Astrocyte (in vitro differentiated cells and primary cell): ENCODE measurements around the gene ITPK1. TPM values are rescaled to one million over a fixed set of nuclear protein-coding genes. Genes with fewer than 3 reads are reported as not detected.

ENCODE experiments used
- DNase-seq: peaks from one replicate; pipeline ENCODE4 v3.0.0-alpha.2; 2010; ENCODE audit warnings: low read depth
- FAIRE-seq: peaks from 2 replicates; lab custom pipeline; 2011; peaks lifted over from hg19 to GRCh38; lab: Jason Lieb, UNC
- H2AFZ ChIP-seq: 2 replicates; pipeline ENCODE4 v1.6.0; 2012; ENCODE audit warnings: low read depth, low read length, inconsistent platforms
- H3K27ac ChIP-seq: 2 replicates; pipeline ENCODE4 v1.5.1; 2011; ENCODE audit warnings: low read depth, low read length, inconsistent platforms
- H3K27me3 ChIP-seq: 2 replicates; pipeline ENCODE4 v1.6.0; 2011; ENCODE audit warnings: low read length, inconsistent platforms; ENCODE audit not compliant: insufficient read depth
- H3K36me3 ChIP-seq: 2 replicates; pipeline ENCODE4 v1.5.1; 2011; ENCODE audit warnings: low read length, inconsistent platforms; ENCODE audit not compliant: insufficient read depth
- H3K4me1 ChIP-seq: 2 replicates; pipeline ENCODE4 v1.5.1; 2011; ENCODE audit warnings: low read length, inconsistent platforms; ENCODE audit not compliant: insufficient read depth
- H3K4me2 ChIP-seq: 2 replicates; pipeline ENCODE4 v1.6.0; 2012; ENCODE audit warnings: low read length, inconsistent platforms
- H3K4me3 ChIP-seq: 2 replicates; pipeline ENCODE4 v1.5.1; 2011; ENCODE audit warnings: low read depth, mild to moderate bottlenecking, low read length, inconsistent platforms; ENCODE audit not compliant: insufficient read depth
- H3K79me2 ChIP-seq: 2 replicates; pipeline ENCODE4 v1.6.0; 2012; ENCODE audit warnings: mild to moderate bottlenecking, low read length, inconsistent platforms; ENCODE audit not compliant: insufficient read depth
- H3K9ac ChIP-seq: 2 replicates; pipeline ENCODE4 v1.6.0; 2012; ENCODE audit warnings: mild to moderate bottlenecking, low read length, inconsistent platforms
- H3K9me3 ChIP-seq: 2 replicates; pipeline ENCODE4 v1.5.1; 2012; ENCODE audit warnings: low read depth, mild to moderate bottlenecking, low read length, inconsistent platforms; ENCODE audit not compliant: insufficient read depth
- H4K20me1 ChIP-seq: 2 replicates; pipeline ENCODE4 v1.6.0; 2012; ENCODE audit warnings: low read length, inconsistent platforms; ENCODE audit not compliant: insufficient read depth
- H3K27ac Mint-ChIP-seq: one replicate; pipeline ENCODE4 v1.8.0; 2021; ENCODE audit warnings: mild to moderate bottlenecking, mixed read lengths; ENCODE audit not compliant: unreplicated experiment
- H3K27me3 Mint-ChIP-seq: one replicate; pipeline ENCODE4 v1.8.0; 2021; ENCODE audit warnings: low read depth, mixed read lengths; ENCODE audit not compliant: unreplicated experiment
- H3K36me3 Mint-ChIP-seq: one replicate; pipeline ENCODE4 v1.8.0; 2021; ENCODE audit warnings: low read depth, mixed read lengths; ENCODE audit not compliant: unreplicated experiment
- H3K4me1 Mint-ChIP-seq: one replicate; pipeline ENCODE4 v1.8.0; 2021; ENCODE audit warnings: low read depth, mixed read lengths; ENCODE audit not compliant: unreplicated experiment
- H3K4me3 Mint-ChIP-seq: one replicate; pipeline ENCODE4 v1.8.0; 2021; ENCODE audit warnings: mild to moderate bottlenecking, moderate library complexity, mixed read lengths; ENCODE audit not compliant: unreplicated experiment
- H3K9me3 Mint-ChIP-seq: one replicate; pipeline ENCODE4 v1.8.0; 2021; ENCODE audit warnings: mild to moderate bottlenecking, mixed read lengths; ENCODE audit not compliant: unreplicated experiment
- CTCF ChIP-seq: IDR thresholded peaks from 2 replicates; pipeline ENCODE4 v1.5.1; 2011; ENCODE audit warnings: low read depth, mild to moderate bottlenecking, inconsistent platforms, low read length, moderate library complexity; ENCODE audit not compliant: insufficient read depth
- EZH2 ChIP-seq: IDR thresholded peaks from 2 replicates; pipeline ENCODE4 v1.6.1; 2012; ENCODE audit warnings: mild to moderate bottlenecking, low read length, inconsistent platforms; ENCODE audit not compliant: insufficient read depth
- total RNA-seq: library from RNA; stranded (reverse); gene quantifications from 2 replicates; pipeline ENCODE4 v1.2.1, GENCODE V29; 2021

Gene ITPK1
- total RNA-seq, 1 donor from 2014 or later = 13.0 TPM

GRCh38 chr14:93002851-93003298, 112.8 kb downstream of the ITPK1 start:
- Histone ChIP-seq H3K9me3 (no peaks in the 10 kb centered on the region), H3K36me3 (no peaks in the 10 kb centered on the region), H2AFZ (no peak overlapping the region), H3K79me2 (no peaks in the 10 kb centered on the region), H3K4me3 (no peak overlapping the region), H3K4me2 (no peak overlapping the region), H3K9ac (no peak overlapping the region), H3K27me3 (peaks cover 3% of the 10 kb centered on the region), H3K4me1 (peaks cover 25% of the 10 kb centered on the region), H4K20me1 (peaks cover 41% of the 10 kb centered on the region), H3K27ac (no peak overlapping the region)
- no peaks in the 10 kb centered on the region for H3K36me3 Mint-ChIP-seq
- peaks cover 16% of the 10 kb centered on the region for H3K27me3 Mint-ChIP-seq
- H3K9me3 Mint-ChIP-seq = no peaks in the 10 kb centered on the region
- TF ChIP-seq CTCF (no peak), EZH2 (no peak)
- no peak overlapping the region for H3K27ac Mint-ChIP-seq
- FAIRE-seq (no peak), DNase-seq (no peak)
- no peak overlapping the region for H3K4me3 Mint-ChIP-seq
- peaks cover 19% of the 10 kb centered on the region for H3K4me1 Mint-ChIP-seq

GRCh38 chr14:93002049-93002448, 113.7 kb downstream of the ITPK1 start:
- Mint-ChIP-seq H3K27me3 (peaks cover 19% of the 10 kb centered on the region), H3K4me1 (peaks cover 12% of the 10 kb centered on the region), H3K27ac (no peak overlapping the region), H3K9me3 (no peaks in the 10 kb centered on the region), H3K4me3 (no peak overlapping the region), H3K36me3 (no peaks in the 10 kb centered on the region)
- TF ChIP-seq CTCF = no peak
- TF ChIP-seq EZH2 = no peak
- peaks cover 18% of the 10 kb centered on the region for H3K4me1 ChIP-seq
- H3K4me3 ChIP-seq = no peak overlapping the region
- no peak for FAIRE-seq
- no peak overlapping the region for H2AFZ ChIP-seq
- peaks cover 3% of the 10 kb centered on the region for H3K27me3 ChIP-seq
- H3K27ac ChIP-seq = no peak overlapping the region
- no peak overlapping the region for H3K4me2 ChIP-seq
- H3K9ac ChIP-seq = no peak overlapping the region
- no peaks in the 10 kb centered on the region for H3K79me2 ChIP-seq
- DNase-seq = no peak
- H4K20me1 ChIP-seq = peaks cover 37% of the 10 kb centered on the region
- no peaks in the 10 kb centered on the region for H3K9me3 ChIP-seq
- no peaks in the 10 kb centered on the region for H3K36me3 ChIP-seq

- Histone ChIP-seq H3K4me2 (no peak overlapping the region), H2AFZ (no peak overlapping the region), H4K20me1 (peaks cover 12% of the 10 kb centered on the region), H3K27me3 (no peaks in the 10 kb centered on the region), H3K36me3 (no peaks in the 10 kb centered on the region), H3K79me2 (no peaks in the 10 kb centered on the region), H3K27ac (no peak overlapping the region), H3K9me3 (no peaks in the 10 kb centered on the region), H3K4me3 (no peak overlapping the region), H3K4me1 (no peaks in the 10 kb centered on the region), H3K9ac (no peak overlapping the region)
- no peak for DNase-seq
- Mint-ChIP-seq H3K4me1 (peaks cover 7% of the 10 kb centered on the region), H3K9me3 (no peaks in the 10 kb centered on the region), H3K27me3 (peaks cover 27% of the 10 kb centered on the region), H3K36me3 (peaks cover 2% of the 10 kb centered on the region), H3K4me3 (no peak overlapping the region), H3K27ac (no peak overlapping the region)
- FAIRE-seq = no peak
- TF ChIP-seq CTCF (no peak), EZH2 (no peak)
Observed at GRCh38 chr14:92998946-92999345, 116.8 kb downstream of the ITPK1 start.
